DOHH2 (cell line): ENCODE results near the gene HID1.

ENCODE experiments used
- H3F3A ChIP-seq: fragments of 200-600 bp; sonication (generic), shearing (Covaris generic); 2 replicates; pipeline ENCODE4 v1.6.0; 2016; ENCODE audit warnings: antibody characterized with exemption, mild to moderate bottlenecking; ENCODE audit not compliant: control insufficient read depth, insufficient read depth
- H3K27ac ChIP-seq: fragments of 200-600 bp; sonication (generic); 2 replicates; pipeline ENCODE4 v1.5.1; 2014; ENCODE audit warnings: low read depth, mild to moderate bottlenecking, low read length, moderate library complexity
- H3K27me3 ChIP-seq: fragments of 200-600 bp; sonication (generic); 2 replicates; pipeline ENCODE4 v1.6.1; 2014; ENCODE audit warnings: mild to moderate bottlenecking, low read length, mixed read lengths; ENCODE audit not compliant: control insufficient read depth
- H3K36me3 ChIP-seq: fragments of 200-600 bp; sonication (generic); 2 replicates; pipeline ENCODE4 v1.6.1; 2014; ENCODE audit warnings: mild to moderate bottlenecking, low read length, moderate library complexity, mixed read lengths; ENCODE audit not compliant: control insufficient read depth
- H3K4me1 ChIP-seq: fragments of 200-600 bp; sonication (generic); 2 replicates; pipeline ENCODE4 v1.6.1; 2014; ENCODE audit warnings: mild to moderate bottlenecking, low read length, mixed read lengths; ENCODE audit not compliant: control insufficient read depth
- H3K4me2 ChIP-seq: fragments of 200-600 bp; sonication (generic); 2 replicates; pipeline ENCODE4 v1.6.0; 2014; ENCODE audit warnings: mild to moderate bottlenecking, low read length, moderate library complexity
- H3K4me3 ChIP-seq: fragments of 200-600 bp; sonication (generic); 2 replicates; pipeline ENCODE4 v1.5.1; 2014; ENCODE audit warnings: mild to moderate bottlenecking, low read length, mixed read lengths
- H3K79me2 ChIP-seq: fragments of 200-600 bp; sonication (generic); 2 replicates; pipeline ENCODE4 v1.6.1; 2014; ENCODE audit warnings: mild to moderate bottlenecking, low read length, mixed read lengths; ENCODE audit not compliant: control insufficient read depth
- H3K9me2 ChIP-seq: fragments of 200-600 bp; sonication (generic); replicated peaks from 2 replicates; pipeline ENCODE4 v1.6.1; 2014; ENCODE audit warnings: mild to moderate bottlenecking, low read length, mixed read lengths; ENCODE audit not compliant: control insufficient read depth
- H3K9me3 ChIP-seq: fragments of 200-600 bp; sonication (generic); 2 replicates; pipeline ENCODE4 v1.6.1; 2014; ENCODE audit warnings: antibody characterized with exemption, low read length, mixed read lengths; ENCODE audit not compliant: control insufficient read depth, insufficient read depth
- H4K20me1 ChIP-seq: fragments of 200-600 bp; sonication (generic); 2 replicates; pipeline ENCODE4 v1.6.0; 2014; ENCODE audit warnings: low read depth, mild to moderate bottlenecking, antibody characterized with exemption, low read length, moderate library complexity; ENCODE audit not compliant: control insufficient read depth, insufficient read depth
- CTCF ChIP-seq: fragments of 200-600 bp; sonication (generic); IDR thresholded peaks from one replicate; pipeline ENCODE4 v1.5.1; 2014; ENCODE audit warnings: antibody characterized with exemption, mild to moderate bottlenecking, low read depth, low read length; ENCODE audit not compliant: poor library complexity, severe bottlenecking
- EZH2phosphoT487 ChIP-seq: fragments of 200-600 bp; sonication (generic); IDR thresholded peaks from 2 replicates; pipeline ENCODE4 v1.6.1; 2017; ENCODE audit warnings: borderline replicate concordance, mild to moderate bottlenecking, antibody characterized with exemption, low read length, moderate library complexity, mixed read lengths

The HID1 gene

GRCh38 chr17:74918906-74919305, 53.7 kb downstream of the HID1 start:
- Histone ChIP-seq H3K79me2 (no peaks in the 10 kb centered on the region), H3F3A (no peaks in the 10 kb centered on the region), H3K27ac (no peak overlapping the region), H4K20me1 (no peaks in the 10 kb centered on the region), H3K4me2 (no peak overlapping the region), H3K36me3 (no peaks in the 10 kb centered on the region), H3K9me2 (no peaks in the 10 kb centered on the region), H3K4me1 (no peaks in the 10 kb centered on the region), H3K4me3 (no peak overlapping the region), H3K9me3 (no peaks in the 10 kb centered on the region), H3K27me3 (peaks cover 19% of the 10 kb centered on the region)
- TF ChIP-seq EZH2phosphoT487: no peak
- TF ChIP-seq CTCF: no peak

- Histone ChIP-seq H3K4me2 (no peak overlapping the region), H3F3A (no peaks in the 10 kb centered on the region), H3K36me3 (no peaks in the 10 kb centered on the region), H3K27me3 (peaks cover 14% of the 10 kb centered on the region), H3K27ac (no peak overlapping the region), H3K9me2 (no peaks in the 10 kb centered on the region), H3K79me2 (no peaks in the 10 kb centered on the region), H4K20me1 (no peaks in the 10 kb centered on the region), H3K4me1 (no peaks in the 10 kb centered on the region), H3K4me3 (no peak overlapping the region), H3K9me3 (no peaks in the 10 kb centered on the region)
- TF ChIP-seq CTCF (no peak), EZH2phosphoT487 (no peak)
These were observed 55.1 kb downstream of the HID1 start for GRCh38 chr17:74917430-74917829.

GRCh38 chr17:74916851-74917199, 55.7 kb downstream of the HID1 start:
- no peaks in the 10 kb centered on the region for H3K9me2 ChIP-seq
- H4K20me1 ChIP-seq: no peaks in the 10 kb centered on the region
- peaks cover 11% of the 10 kb centered on the region for H3K27me3 ChIP-seq
- no peaks in the 10 kb centered on the region for H3K4me1 ChIP-seq
- no peak for TF ChIP-seq EZH2phosphoT487
- no peak for TF ChIP-seq CTCF
- no peaks in the 10 kb centered on the region for H3K36me3 ChIP-seq
- no peaks in the 10 kb centered on the region for H3F3A ChIP-seq
- H3K9me3 ChIP-seq: no peaks in the 10 kb centered on the region
- H3K79me2 ChIP-seq: no peaks in the 10 kb centered on the region
- H3K27ac ChIP-seq: no peak overlapping the region
- H3K4me3 ChIP-seq: no peak overlapping the region
- no peak overlapping the region for H3K4me2 ChIP-seq
